ENCODE results near the gene NPAS3.

Gene NPAS3

GRCh38 chr14:33794791-33795305, 856.2 kb downstream of the NPAS3 start:
- no peak for DNase-seq (ENCODE audit: low read depth)

GRCh38 chr14:33796356-33796755, 857.7 kb downstream of the NPAS3 start:
- peak; percentile 21 for DNase-seq (ENCODE audit: low read depth)

GRCh38 chr14:33799705-33800570, 861.3 kb downstream of the NPAS3 start:
- no peak for DNase-seq (ENCODE audit: low read depth)

GRCh38 chr14:33800735-33801163, 862.1 kb downstream of the NPAS3 start:
- DNase-seq (ENCODE audit: low read depth): no peak

- no peak for DNase-seq (ENCODE audit: low read depth)
Observed at GRCh38 chr14:33802737-33803136, 864.1 kb downstream of the NPAS3 start.

GRCh38 chr14:33805593-33805992, 866.9 kb downstream of the NPAS3 start:
- no peak for DNase-seq (ENCODE audit: low read depth)

GRCh38 chr14:33806905-33807304, 868.2 kb downstream of the NPAS3 start:
- DNase-seq (ENCODE audit: low read depth): no peak

- no peak for DNase-seq (ENCODE audit: low read depth)
Observed at GRCh38 chr14:33808187-33808586, 869.5 kb downstream of the NPAS3 start.

- no peak for DNase-seq (ENCODE audit: low read depth)
Observed at GRCh38 chr14:33809396-33809981, 870.8 kb downstream of the NPAS3 start.

GRCh38 chr14:33810308-33810707, 871.6 kb downstream of the NPAS3 start:
- DNase-seq (ENCODE audit: low read depth): no peak

- no peak for DNase-seq (ENCODE audit: low read depth)
Observed at GRCh38 chr14:33811721-33812120, 873.0 kb downstream of the NPAS3 start.

- DNase-seq (ENCODE audit: low read depth): no peak
Observed at GRCh38 chr14:33812181-33812580, 873.5 kb downstream of the NPAS3 start.

GRCh38 chr14:33812601-33813000, 873.9 kb downstream of the NPAS3 start:
- no peak for DNase-seq (ENCODE audit: low read depth)

- no peak for DNase-seq (ENCODE audit: low read depth)
Observed at GRCh38 chr14:33814010-33814409, 875.3 kb downstream of the NPAS3 start.

GRCh38 chr14:33833706-33834465, 895.2 kb downstream of the NPAS3 start:
- no peak for DNase-seq (ENCODE audit: low read depth)

GRCh38 chr14:33834466-33835260, 896.0 kb downstream of the NPAS3 start:
- no peak for DNase-seq (ENCODE audit: low read depth)

GRCh38 chr14:33835261-33835655, 896.6 kb downstream of the NPAS3 start:
- no peak for DNase-seq (ENCODE audit: low read depth)

- no peak for DNase-seq (ENCODE audit: low read depth)
Observed at GRCh38 chr14:33835677-33836076, 897.0 kb downstream of the NPAS3 start.

GRCh38 chr14:33836203-33836899, 897.7 kb downstream of the NPAS3 start:
- no peak for DNase-seq (ENCODE audit: low read depth)

- DNase-seq (ENCODE audit: low read depth): no peak
Observed at GRCh38 chr14:33836900-33837577, 898.4 kb downstream of the NPAS3 start.

All from stromal cell of bone marrow (primary cell).